Endodermal cell (in vitro differentiated cells): Measurements from ENCODE around the gene MAP3K9. TPM values are rescaled to one million over a fixed set of nuclear protein-coding genes. Genes with fewer than 3 reads are reported as not detected.
A peak's percentile ranks its signal among the peaks of the same experiment; 100 is the strongest.

Source experiments
- DNase-seq: peaks from one replicate; pipeline ENCODE4 v3.0.0-alpha.2; 2017
- H3K27ac ChIP-seq: 2 replicates; pipeline ENCODE4 v1.5.1; 2013; ENCODE audit warnings: mild to moderate bottlenecking, low read depth, low read length, moderate library complexity
- H3K27me3 ChIP-seq: 2 replicates; pipeline ENCODE4 v1.6.1; 2013; ENCODE audit warnings: mild to moderate bottlenecking, low read length, moderate library complexity; ENCODE audit not compliant: insufficient read depth, control insufficient read depth, poor library complexity, severe bottlenecking
- H3K36me3 ChIP-seq: 2 replicates; pipeline ENCODE4 v1.7.0; 2013; ENCODE audit warnings: mild to moderate bottlenecking, low read length, moderate library complexity; ENCODE audit not compliant: control insufficient read depth, insufficient read depth
- H3K4me1 ChIP-seq: one replicate; pipeline ENCODE4 v1.7.0; 2013; ENCODE audit warnings: low read length; ENCODE audit not compliant: control insufficient read depth, insufficient read depth
- H3K4me3 ChIP-seq: 2 replicates; pipeline ENCODE4 v1.5.1; 2013; ENCODE audit warnings: mild to moderate bottlenecking, low read length, moderate library complexity
- H3K9ac ChIP-seq: 2 replicates; pipeline ENCODE4 v1.6.1; 2013; ENCODE audit warnings: mild to moderate bottlenecking, low read length, moderate library complexity; ENCODE audit not compliant: poor library complexity, severe bottlenecking; ENCODE audit errors: extremely low read depth
- H3K9me3 ChIP-seq: 2 replicates; pipeline ENCODE4 v1.6.1; 2013; ENCODE audit warnings: mild to moderate bottlenecking, low read length, moderate library complexity; ENCODE audit not compliant: control insufficient read depth
- H3K27ac Mint-ChIP-seq: 2 replicates; pipeline ENCODE4 v1.8.0; 2020; ENCODE audit warnings: mixed read lengths
- H3K27me3 Mint-ChIP-seq: 2 replicates; pipeline ENCODE4 v1.8.0; 2021; ENCODE audit warnings: mild to moderate bottlenecking, mixed read lengths; ENCODE audit not compliant: insufficient read depth
- H3K36me3 Mint-ChIP-seq: 2 replicates; pipeline ENCODE4 v1.8.0; 2020; ENCODE audit warnings: low read depth, mixed read lengths
- H3K4me1 Mint-ChIP-seq: 2 replicates; pipeline ENCODE4 v1.8.0; 2020; ENCODE audit warnings: mixed read lengths
- H3K4me3 Mint-ChIP-seq: 2 replicates; pipeline ENCODE4 v1.8.0; 2020; ENCODE audit warnings: mild to moderate bottlenecking, moderate library complexity, mixed read lengths
- H3K9me3 Mint-ChIP-seq: 2 replicates; pipeline ENCODE4 v1.8.0; 2020; ENCODE audit warnings: mild to moderate bottlenecking, mixed read lengths
- WGBS, 2 experiments: methylation state at CpG; one replicate each; pipeline versions ENCODE4 v1.1.5 to v1.1.7; 2013; ENCODE audit warnings: missing lambda C conversion rate in 2 of 2, mixed read lengths in 1 of 2; ENCODE audit not compliant: insufficient coverage in 1 of 2, insufficient read length in 1 of 2; 5-methylcytosine and 5-hydroxymethylcytosine counted together
- total RNA-seq, 2 donors: library from RNA; stranded (reverse); fragmentation: NEBNext Ultra II Directional in 1 of 2; extraction: Animal tissue kit (Norgen Biotek cat#: 25700) in 1 of 2; gene quantifications; 2 replicates in 1 of 2; 3 replicates in 1 of 2; pipeline ENCODE4 v1.2.1, GENCODE V29; 2021
- TF ChIP-seq, protein P1 (sequence below): fragments of 200-600 bp; sonication (generic); conservative IDR thresholded peaks from 2 replicates; pipeline ENCODE4 v1.5.0; 2021; ENCODE audit warnings: antibody characterized with exemption, mild to moderate bottlenecking

MAP3K9 gene
- total RNA-seq, 2 donors from 2014 or later, result 34.1 to 38.5 TPM

GRCh38 chr14:70822530-70823185 is 13.3 kb upstream of the MAP3K9 start:
- TF ChIP-seq, protein P1, sequence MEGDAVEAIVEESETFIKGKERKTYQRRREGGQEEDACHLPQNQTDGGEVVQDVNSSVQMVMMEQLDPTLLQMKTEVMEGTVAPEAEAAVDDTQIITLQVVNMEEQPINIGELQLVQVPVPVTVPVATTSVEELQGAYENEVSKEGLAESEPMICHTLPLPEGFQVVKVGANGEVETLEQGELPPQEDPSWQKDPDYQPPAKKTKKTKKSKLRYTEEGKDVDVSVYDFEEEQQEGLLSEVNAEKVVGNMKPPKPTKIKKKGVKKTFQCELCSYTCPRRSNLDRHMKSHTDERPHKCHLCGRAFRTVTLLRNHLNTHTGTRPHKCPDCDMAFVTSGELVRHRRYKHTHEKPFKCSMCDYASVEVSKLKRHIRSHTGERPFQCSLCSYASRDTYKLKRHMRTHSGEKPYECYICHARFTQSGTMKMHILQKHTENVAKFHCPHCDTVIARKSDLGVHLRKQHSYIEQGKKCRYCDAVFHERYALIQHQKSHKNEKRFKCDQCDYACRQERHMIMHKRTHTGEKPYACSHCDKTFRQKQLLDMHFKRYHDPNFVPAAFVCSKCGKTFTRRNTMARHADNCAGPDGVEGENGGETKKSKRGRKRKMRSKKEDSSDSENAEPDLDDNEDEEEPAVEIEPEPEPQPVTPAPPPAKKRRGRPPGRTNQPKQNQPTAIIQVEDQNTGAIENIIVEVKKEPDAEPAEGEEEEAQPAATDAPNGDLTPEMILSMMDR, result no peak
- Mint-ChIP-seq H3K4me3 (peak overlapping the region; percentile 70), H3K9me3 (peaks cover 2% of the 10 kb centered on the region), H3K36me3 (no peaks in the 10 kb centered on the region), H3K27ac (no peak overlapping the region), H3K4me1 (peaks cover 9% of the 10 kb centered on the region), H3K27me3 (peaks cover 56% of the 10 kb centered on the region)
- Histone ChIP-seq H3K4me3 (peak overlapping the region; percentile 90), H3K27ac (no peak overlapping the region), H3K4me1 (peaks cover 4% of the 10 kb centered on the region), H3K9me3 (no peaks in the 10 kb centered on the region), H3K27me3 (peaks cover 17% of the 10 kb centered on the region), H3K9ac (peak overlapping the region; percentile 47), H3K36me3 (no peaks in the 10 kb centered on the region)
- WGBS, 2 experiments, result 0 to 3% methylated on average over 4 to 26 of the region's 26 CpGs
- DNase-seq, result peak; percentile 94

DNA sequence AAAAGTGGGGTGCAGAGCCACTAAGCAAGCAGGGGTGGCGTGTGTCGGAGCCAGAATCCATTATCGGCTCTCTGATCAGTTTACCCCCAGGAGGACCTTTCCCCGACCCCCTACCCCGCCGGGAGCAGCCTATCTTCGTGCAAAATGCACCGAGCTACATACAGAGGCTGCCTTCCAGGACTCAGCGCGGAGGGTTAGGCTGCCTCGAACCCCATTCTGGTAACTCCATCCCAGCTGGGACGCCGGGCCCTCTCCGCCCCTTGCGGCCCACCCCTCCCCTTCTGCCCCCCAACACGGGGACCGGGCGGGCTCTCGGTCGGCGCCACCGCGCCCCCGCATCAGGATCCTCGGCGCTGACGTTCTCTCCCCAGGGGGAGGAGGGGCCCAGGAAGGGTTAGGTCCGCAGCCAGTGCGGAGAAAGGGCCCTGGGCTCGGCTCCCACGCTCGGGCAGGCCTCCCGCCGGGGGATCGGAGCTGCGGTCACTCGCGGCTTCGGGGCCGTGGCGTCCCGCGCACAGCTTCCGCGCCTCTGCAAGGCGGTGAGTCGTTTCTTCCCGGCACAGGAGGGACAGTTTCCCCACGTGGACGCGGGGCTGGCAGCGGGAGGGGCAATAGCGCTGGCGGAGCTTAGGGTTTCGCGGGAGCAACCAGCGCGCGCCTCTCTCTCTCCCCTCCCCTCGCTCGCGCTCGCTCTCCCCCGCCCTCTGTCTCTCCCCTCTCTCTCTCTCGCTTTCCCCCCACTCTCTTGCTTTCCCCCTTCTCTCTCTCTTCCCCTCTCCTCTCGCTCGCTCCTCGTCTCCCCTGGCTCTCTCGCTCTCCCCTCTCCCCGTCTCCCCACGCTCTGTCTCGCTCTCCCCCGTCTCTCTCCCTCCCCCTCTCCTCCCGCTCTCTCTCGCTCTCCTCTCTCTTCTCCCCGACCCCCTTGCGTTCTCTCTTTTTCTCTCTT is 12.5 kb upstream of the MAP3K9 start:
- no peak overlapping the region for H3K27ac Mint-ChIP-seq
- WGBS, 2 experiments, result 0 to 1% methylated on average over 16 to 77 of the region's 77 CpGs
- no peak overlapping the region for H3K27ac ChIP-seq
- no peaks in the 10 kb centered on the region for H3K9me3 ChIP-seq
- peaks cover 56% of the 10 kb centered on the region for H3K27me3 Mint-ChIP-seq
- TF ChIP-seq, protein P1, result no peak
- no peaks in the 10 kb centered on the region for H3K36me3 Mint-ChIP-seq
- peak overlapping the region; percentile 47 for H3K9ac ChIP-seq
- H3K9me3 Mint-ChIP-seq, result peaks cover 2% of the 10 kb centered on the region
- peaks cover 12% of the 10 kb centered on the region for H3K4me1 Mint-ChIP-seq
- peak overlapping the region; percentile 90 for H3K4me3 ChIP-seq
- H3K4me3 Mint-ChIP-seq, result peak overlapping the region; percentile 70
- peaks cover 4% of the 10 kb centered on the region for H3K4me1 ChIP-seq
- peaks cover 17% of the 10 kb centered on the region for H3K27me3 ChIP-seq
- peak; percentile 82 for DNase-seq
- H3K36me3 ChIP-seq, result no peaks in the 10 kb centered on the region

DNA sequence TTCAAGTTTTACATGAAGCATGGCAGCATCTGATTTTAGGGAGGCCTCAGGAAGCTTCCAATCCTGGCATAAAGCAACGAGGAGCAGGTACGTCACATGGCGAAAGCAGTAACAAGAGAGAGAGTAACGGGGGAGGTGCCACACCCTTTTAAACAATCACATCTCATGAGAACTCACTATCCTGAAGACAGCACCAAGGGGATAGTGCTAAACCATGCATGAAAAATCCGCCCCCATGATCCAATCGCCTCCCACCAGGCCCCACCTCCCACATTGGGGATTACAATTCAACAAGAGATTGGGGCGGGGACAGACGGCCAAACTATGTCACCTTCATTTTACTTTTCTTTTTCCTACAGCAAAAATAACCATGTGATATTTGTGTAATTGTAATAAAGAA is 7.2 kb upstream of the MAP3K9 start:
- TF ChIP-seq, protein P1, result no peak
- Mint-ChIP-seq H3K9me3 (peaks cover 2% of the 10 kb centered on the region), H3K36me3 (peaks cover 6% of the 10 kb centered on the region), H3K4me1 (peaks cover 13% of the 10 kb centered on the region), H3K27ac (no peak overlapping the region), H3K4me3 (no peak overlapping the region), H3K27me3 (peaks cover 29% of the 10 kb centered on the region)
- Histone ChIP-seq H3K4me3 (no peak overlapping the region), H3K4me1 (no peaks in the 10 kb centered on the region), H3K36me3 (peaks cover 5% of the 10 kb centered on the region), H3K9me3 (no peaks in the 10 kb centered on the region), H3K9ac (no peak overlapping the region), H3K27ac (no peak overlapping the region), H3K27me3 (peaks cover 17% of the 10 kb centered on the region)
- DNase-seq, result peak; percentile 67
- 55 to 90% methylated on average over 2 to 8 of the region's 8 CpGs for WGBS, 2 experiments
